ENCODE measurements around the gene ZDHHC13.
"Not testable (repeated sequence)": the region's sequence is repeated elsewhere in the genome, so short reads cannot be mapped to it uniquely, and the experiment has no call there.

The ZDHHC13 gene

DNA sequence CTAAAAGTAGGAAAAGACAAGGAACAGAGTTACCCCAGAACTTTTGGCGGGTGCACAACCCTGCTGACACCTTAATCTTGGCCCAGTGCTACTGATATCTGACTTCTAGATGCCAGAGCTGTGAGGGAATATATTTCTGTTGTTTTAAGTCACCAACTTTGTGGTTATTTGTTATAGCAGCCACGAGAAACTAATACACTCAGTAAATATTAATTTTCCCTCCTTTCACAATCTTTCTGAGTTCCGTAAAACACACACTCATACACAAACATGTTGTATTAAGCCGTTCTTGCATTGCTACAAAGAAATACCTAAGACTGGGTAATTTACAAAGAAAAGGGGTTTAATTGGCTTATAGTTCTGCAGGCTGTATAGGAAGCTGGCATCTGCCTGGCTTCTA is 16.1 kb upstream of the ZDHHC13 start:
- no peak for ATAC-seq

DNA sequence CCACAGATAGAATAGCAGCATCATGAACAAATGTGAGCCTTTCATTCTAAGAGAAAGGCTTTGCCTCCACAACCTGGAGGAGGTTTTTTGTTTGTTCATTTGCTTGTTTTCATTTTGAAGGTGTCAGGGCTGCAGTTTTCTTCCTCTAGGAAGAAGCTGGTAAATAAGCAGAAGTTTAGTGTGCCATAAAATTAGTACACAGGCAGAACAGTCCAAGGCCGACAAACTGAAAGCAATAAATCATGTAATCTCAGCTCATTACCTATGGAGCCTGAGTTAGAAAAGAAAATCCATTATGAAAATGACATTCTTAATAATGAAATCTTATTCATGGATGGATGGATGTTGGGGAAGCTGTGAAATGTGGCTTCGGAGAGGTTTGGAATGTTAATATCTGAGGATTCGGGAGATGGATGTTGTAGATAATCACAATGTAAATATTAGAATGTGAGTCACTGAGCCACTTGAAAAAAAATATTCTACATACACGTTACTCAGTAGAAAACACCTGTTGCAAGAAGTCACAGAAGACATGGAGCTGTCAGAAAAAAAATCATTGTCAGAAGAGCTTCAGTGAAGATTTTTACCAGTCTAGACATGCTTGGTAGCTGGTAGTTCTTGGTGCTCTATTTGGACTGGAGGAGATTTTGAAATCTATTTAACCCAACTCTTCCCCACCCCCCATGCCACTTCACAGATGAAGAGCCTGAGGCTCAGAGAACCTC is 15.0 kb upstream of the ZDHHC13 start:
- ATAC-seq: no peak

DNA sequence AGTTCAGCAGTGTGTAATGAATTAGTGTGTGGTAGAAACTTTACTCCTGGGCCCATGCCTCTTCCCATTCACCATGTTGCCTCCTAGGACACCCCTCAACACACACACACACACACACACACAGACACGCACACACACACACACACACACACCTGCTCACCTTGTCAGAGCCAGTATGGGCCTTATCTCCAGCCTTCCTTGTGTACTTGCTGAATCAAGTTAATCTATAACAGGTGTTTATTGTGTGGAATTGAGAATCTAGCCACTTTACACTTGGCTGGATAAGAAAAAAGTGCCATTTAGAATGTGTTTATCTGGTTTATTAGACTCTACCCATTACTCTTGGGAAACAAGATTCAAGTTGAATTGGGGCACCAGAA is 14.5 kb upstream of the ZDHHC13 start:
- no peak for ATAC-seq

DNA sequence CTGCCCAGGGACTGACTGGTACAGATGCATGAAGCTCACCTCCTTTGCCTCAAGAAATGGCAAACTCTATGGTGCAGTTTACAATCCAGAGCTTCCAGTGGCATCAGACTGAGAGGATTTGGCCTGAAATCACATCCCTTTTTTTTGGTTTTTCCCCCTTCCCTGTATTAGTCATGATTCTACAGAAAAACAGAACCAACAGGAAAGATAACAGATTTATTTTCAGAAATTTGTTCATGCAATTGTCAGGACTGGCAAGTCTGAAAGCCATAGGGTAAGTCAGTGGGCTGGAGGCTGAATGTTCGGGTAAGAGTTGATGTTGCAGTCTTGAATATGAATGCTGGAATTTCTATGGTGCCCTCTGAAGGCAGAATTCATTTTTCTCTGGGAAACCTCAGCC is 12.0 kb upstream of the ZDHHC13 start:
- no peak for ATAC-seq

DNA sequence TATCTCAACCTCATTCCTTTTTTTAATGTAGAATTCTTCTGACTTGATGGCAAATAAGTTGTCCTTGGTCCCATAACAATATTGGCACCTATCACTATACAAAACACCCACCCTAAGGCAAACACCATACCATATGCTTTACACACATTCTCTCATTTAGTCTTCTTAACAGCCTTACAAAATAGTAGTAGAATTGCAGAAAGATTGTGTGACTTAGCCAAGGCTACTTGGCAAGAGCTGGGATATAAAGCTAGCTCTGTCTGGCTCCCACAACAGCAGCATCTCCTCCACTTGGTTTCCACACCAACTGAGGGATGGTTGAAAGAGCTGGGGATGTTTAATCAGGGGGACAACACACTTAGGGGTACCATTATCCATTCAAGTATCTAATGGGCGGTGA is 9.8 kb upstream of the ZDHHC13 start:
- no peak for ATAC-seq

DNA sequence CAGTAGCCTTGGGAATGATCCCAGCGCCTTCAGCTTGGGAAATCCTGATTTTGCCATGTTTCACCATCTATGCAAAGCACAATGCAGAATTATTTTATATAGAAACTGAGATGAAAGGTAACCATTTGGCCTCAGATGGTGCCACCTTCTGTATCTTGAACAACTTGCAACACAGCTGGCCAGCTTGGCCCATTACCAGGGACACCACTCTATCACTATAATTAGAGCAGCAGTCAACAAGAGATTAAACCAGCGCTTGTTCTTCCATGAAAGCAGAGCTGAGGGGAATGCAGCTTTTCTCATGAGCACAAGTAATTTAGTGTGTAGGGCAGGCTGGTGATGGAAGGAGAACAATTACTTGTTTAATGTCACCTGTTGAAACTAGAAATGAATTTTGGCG is 6.7 kb upstream of the ZDHHC13 start:
- no peak for ATAC-seq

DNA sequence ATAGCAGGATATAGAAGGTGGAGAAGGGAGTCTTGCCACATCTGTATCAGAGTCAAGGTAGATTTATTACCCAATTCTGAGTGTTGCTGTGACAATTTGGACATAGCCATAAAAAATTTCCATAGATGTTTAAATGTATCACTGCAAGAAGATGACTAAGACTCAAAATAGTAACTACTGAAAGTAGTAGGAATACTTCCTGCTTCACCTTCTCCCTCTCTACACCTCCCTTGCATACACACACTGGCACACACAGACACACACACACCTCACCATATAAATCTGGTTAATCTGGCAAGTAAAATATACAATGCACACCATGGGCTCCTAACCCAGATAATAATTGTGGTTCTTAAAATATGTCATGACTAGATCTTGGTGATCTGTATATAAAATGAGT is 5.2 kb upstream of the ZDHHC13 start:
- ATAC-seq: no peak

DNA sequence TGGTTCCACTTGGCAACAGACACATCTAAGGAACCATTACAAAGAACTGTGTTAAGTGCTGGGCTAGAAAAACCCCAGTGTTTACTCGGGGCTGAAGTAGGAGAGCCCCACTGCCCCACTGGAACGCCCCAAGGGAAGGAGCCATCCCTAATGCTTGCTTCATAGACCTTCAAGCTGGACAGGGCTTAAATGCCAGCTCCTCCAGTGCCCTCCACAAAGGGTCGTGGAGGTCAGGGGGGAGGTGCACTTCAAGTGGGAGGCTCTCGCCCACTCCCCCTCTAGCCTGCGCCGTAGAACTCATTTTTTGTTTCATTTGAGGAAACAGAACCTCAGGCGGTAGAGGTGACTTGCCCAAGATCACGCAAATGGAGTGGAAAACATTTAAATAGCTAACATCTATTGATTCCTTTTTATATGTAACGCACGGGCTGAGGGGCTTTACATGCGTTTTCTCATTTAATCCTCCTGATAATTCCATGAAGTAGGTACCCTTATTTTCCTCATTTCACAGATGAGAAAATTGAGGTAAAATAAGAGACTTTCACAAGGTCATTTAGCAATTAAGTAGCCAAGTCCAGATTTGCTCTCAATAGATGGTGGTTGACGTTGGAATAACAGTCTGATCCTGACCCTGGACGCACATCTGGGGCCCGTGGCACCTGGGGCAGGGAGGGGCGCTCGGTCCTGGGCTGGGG is 545 bp upstream of the ZDHHC13 start:
- ATAC-seq: no peak

DNA sequence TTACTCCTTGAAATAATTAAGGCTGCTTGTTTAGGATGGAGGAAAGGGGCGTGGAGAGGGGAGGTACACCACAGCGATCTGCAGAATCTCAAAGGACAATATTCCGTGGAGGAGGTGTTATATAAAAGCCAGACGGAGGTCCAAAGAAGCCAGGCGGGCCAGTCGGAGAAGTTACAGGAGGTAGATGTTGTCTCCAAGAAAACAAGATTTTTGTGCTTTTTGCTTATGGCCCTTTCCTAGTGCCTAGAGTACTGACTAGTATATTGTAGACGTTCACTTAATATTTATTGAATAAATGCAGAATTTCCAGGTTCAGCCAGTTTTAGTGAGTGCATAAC is 761 bp downstream of the ZDHHC13 start:
- ATAC-seq: no peak

DNA sequence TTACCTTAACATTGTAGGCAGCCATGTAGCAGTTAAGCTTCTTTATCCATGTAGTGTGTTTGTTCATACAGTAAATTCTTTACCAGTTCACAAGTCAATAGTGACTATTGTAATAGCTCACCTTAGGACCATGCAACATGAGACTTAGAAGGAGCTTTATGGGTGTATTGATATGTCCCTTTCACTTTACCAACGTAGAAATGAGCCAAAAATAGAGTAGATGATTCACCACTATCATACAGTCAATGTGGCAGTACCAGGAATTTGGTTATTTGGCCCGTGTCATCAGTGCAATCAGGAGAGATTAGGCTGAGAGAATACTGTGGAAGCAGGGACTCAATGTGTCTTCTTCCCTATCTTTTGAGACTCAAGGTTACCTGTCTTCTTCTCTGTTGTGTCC is 4.7 kb downstream of the ZDHHC13 start:
- peak; percentile 37 to 46 for ATAC-seq

DNA sequence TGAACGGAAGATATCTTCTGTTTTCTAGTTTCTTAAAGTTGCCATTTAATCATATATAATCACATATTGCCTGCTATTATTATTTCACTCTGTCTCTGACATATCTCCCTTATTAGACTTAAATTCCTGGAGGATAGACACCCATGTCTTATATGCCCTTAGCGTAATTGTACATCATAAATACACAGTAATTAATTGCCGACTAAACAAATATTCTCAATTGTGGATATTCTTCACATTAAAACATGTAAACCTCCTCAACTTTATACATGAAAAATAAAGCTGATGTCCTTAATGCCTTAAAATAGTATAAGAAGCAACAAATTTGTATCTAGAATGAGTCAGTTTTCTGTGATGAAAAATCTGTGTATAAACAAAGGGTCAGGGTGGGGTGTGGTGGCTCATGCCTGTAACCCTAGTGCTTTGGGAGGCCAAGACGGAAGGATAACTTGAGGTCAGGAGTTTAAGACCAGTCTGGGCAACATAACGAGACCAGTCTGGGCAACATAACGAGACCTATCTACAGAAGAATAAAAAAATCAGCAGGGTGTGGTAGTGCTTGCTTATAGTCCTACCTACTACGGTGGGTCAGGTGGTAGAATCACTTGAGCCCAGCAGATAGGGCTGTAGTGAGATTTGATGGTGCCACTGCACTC is 6.1 kb downstream of the ZDHHC13 start:
- ATAC-seq: no peak

DNA sequence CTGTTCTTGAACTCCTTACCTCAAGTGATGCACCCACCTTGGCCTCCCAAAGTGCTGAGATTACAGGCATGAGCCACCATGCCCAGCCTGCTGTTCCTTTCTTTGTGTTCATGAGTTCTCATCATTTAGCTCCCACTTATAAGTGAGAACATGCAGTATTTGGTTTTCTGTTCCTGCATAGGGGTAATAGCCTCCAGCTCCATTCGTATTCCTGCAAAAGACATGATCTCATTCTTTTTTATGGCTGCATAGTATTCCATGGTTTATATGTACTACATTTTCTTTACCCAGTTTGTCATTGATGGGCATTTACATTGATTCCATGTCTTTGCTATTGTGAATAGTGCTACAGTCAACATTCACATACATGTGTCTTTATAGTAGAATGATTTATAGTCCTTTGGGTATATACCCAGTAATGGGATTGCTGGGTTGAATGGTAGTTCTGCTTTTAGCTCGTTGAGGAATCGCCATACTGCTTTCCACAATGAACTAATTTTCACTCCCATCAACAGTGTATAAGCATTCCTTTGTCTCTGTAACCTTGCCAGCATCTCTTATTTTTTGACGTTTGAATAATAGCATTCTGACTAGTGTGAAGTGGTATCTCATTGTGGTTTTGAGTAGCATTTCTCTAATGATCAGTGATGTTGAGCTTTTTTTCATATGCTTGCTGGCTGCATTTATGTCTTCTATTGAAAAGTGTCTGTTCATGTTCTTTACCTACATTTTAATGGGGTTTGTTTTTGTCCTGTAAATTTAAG is 9.8 kb downstream of the ZDHHC13 start:
- not testable (repeated sequence) for ATAC-seq

DNA sequence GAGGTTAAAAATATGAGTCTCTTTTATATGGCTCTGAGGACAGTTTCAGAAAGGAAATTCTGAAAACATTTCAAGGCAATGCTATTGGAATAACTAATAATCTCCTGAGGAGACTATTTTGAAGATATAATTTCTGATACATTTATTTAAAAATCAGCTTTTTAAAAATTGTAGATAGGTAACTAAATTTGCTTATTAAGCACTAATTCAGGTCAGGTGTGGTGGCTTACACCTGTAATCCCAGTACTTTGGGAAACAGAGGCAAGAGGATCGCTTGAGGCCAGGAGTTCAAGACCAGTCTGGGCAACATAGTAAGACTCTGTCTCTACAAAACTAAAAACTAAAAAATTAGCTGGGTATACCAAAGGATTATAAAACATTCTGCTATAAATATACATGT is 17.0 kb downstream of the ZDHHC13 start:
- ATAC-seq: no peak

DNA sequence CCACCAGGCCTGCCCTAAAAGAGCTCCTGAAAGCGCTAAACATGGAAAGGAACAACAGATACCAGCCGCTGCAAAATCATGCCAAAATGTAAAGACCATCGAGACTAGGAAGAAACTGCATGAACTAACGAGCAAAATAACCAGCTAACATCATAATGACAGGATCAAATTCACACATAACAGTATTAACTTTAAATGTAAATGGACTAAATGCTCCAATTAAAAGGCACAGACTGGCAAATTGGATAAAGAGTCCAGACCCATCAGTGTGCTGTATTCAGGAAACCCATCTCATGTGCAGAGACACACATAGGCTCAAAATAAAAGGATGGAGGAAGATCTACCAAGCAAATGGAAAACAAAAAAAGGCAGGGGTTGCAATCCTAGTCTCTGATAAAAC is 19.9 kb downstream of the ZDHHC13 start:
- ATAC-seq: not testable (repeated sequence)

DNA sequence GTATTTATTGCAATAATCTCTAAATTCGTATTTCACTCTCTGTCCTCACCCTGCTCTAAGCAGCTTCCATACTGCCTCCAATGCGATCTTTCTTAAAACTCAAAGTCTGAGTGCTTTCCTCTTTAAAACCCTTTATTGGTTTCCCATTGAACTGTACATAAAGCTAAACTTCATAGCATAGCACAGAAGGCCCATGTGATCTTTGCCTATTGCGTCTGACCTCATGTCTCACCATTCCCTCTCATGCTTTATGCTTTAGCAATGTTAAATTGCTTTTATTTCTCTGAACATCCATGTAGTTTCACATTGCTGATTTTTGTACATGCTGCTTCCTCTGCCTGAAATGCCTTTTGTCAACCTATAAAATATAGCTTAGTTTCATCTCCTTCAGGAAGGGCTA is 28.4 kb downstream of the ZDHHC13 start:
- no peak for ATAC-seq

DNA sequence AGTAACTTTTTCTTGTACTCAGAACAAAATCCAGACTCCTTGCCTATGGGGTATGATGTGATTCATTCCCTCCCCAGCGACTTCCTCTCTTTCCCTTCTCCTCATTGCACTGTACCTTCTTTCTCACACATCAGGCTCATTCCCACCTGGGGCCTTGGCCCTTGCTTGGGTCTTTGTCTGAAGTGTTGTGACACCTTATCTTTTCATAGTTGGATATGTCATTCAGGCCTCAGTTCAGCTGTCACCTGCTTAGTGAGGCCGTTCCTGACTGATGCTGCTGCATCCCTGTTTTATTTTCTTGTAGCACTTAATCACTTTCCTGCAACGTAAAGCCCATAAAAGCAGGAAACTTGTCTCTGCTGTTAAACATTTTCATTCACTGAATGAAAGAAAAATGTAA is 39.9 kb downstream of the ZDHHC13 start:
- no peak for ATAC-seq

DNA sequence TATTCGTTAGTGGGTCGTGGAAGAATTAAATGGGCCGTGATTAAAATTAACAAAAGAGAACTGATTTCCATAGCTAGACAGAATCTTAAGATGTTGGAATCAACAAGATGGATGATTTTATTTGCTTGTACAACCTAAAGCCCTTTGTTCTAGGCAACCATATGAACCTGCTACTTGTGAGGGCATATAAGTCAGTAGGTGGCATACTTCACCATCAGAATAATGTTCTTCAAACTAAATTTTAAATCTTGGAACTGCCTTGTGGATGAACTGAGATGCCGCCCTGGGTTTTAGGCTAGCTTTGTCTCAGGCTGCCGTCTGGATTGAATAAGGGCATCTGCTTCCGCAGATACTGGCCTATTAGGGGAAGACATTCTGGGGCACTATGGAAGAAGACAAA is 43.9 kb downstream of the ZDHHC13 start:
- no peak for ATAC-seq

DNA sequence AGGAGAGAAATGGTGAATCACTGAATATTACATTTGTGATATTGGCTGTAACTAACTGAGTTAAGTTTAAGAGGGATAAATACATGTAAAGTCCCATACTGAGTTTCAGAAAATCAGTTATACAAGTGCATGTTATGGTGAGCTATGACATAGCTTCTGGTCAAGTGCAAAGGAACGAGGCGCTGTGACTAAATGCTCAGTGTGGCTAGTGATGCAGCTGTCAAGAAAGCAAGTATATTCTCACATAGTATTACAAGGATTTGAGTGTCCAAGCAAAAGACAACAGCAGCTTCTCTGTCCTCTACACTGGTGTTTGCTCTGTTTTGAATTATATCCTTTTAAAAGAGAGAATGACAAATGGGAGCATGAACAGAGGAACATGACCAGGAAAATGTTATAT is 44.7 kb downstream of the ZDHHC13 start:
- ATAC-seq: no peak

DNA sequence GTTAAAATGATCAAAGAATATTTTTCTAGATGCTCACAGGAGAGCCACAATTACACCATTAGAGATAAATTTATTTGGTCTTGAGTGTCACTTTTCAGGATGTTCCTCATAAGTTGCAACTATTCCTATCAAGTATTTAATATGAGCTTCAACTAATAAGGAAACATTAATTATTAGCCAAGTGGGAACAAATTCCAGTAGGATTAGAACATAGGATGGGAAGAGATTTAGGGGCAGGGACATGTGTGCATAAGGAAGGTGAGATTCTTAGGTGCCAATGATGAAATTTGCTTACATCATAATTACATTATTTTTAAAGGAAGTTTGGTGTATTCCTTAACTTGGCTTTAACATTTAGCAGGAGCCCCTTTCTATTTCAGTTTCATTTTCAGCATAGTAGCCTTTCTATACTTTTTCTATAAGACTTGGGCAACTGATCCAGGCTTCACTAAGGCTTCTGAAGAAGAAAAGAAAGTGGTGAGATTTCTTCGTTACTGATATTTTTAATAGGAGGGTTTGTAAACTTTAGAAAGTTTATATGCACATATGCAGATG is 46.1 kb downstream of the ZDHHC13 start:
- ATAC-seq: no peak

DNA sequence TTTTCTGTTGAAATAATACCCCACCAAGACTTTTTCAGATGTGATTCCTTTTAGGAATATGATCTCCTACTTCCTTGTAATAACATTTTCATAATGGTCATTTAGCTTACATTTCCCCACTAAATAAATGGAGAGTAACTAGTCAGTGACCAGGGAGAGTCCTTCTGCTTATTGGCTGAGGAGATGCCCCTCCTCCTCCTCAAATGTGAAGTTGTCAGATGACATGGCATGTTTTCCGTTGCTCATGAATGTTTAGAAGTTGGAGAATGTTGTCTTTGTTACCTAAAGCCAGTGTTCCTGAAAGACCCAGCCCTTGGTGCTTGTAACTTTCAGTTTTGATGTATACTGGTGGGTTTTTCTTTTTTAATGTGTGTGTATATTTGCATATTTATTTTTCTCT is 46.6 kb downstream of the ZDHHC13 start:
- ATAC-seq: no peak

DNA sequence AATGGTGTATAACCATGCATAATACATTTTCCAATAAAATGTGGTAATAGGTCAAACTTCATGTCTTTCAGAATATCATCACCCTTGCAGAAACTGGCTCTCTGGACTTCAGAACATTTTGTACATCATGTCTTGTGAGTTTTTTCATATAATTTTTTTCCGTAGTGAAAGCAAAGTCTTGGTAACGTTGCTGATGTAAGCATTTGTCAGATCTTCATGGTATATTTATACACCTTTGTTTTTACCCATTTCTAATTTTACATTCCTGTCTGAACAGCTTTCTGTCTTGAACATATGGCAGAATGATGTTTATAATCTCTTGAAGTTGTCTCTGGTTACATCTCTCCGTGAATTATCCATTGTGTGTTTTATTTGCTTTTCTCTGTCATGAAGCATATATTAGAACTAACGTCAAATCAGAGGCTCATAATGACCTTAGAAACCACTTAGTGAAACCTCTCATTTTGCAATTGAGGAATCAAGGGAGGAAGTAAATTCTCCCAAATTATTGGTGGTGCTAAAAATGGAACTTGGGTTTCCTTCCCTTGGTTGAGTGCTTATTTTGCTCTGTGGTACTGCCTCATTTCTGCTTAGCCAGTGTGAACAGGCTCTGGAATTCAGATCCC is 47.4 kb downstream of the ZDHHC13 start:
- ATAC-seq: no peak

DNA sequence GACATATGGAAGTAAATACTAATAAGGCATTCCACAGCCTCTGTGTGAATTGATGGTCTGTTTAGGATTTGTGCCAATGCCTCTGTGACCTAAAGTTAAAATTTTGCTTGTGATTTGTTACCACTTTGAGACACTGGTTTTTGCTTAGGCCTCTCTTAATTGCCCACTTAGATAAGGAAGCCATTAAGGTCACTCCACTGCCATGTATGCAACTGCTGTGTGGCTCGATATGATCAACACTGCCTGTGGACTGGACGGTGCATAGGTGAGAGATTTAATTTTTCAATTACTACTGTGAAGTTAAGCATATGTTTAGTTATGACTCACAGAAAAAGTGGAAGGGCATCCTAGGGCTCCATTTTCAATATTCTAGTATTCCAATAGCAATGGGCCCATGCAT is 47.9 kb downstream of the ZDHHC13 start:
- no peak for ATAC-seq

DNA sequence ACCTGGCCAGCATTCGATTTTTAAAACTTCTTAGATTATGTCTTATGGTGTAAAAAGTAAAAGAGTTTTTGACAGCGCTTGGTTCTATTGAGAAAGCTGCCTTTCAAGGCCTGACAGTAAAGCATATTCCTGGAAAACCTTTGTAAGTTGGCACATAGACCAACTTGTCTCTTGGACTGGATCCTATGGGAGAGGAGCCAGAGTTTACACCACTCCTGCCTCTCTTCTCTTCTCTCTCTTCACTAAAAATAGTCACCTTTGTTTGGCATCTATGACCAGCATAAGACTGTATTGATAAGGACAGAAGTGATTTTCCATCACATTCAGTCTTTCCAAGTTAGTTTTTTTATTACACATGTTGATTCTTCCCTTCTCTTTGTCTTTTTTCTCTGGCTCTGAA is 51.1 kb downstream of the ZDHHC13 start:
- ATAC-seq: no peak

Data from activated CD4-positive, CD25-positive, alpha-beta regulatory T cell treated with anti-CD3 and anti-CD28 coated beads, Interleukin-2, amount 50 U/mL, for 24 hours (primary cell).